ENCODE data around the gene CDK15. TPM values are rescaled to one million over a fixed set of nuclear protein-coding genes. Genes with fewer than 3 reads are reported as not detected.
"Not testable (repeated sequence)": the region's sequence is repeated elsewhere in the genome, so short reads cannot be mapped to it uniquely, and the experiment has no call there.

Gene CDK15
- under 1 TPM in 3 of 6 donors, not detected in 3; 0.09 to 0.35 (median 0.31) TPM for total RNA-seq
- under 1 TPM; 0.11 to 0.12 TPM for polyA plus RNA-seq

- 61 to 69% methylated on average over 10 of the region's 10 CpGs for WGBS, 2 donors
- peak in 3 of 4 donors; percentile 22 to 49 (median 36) for ATAC-seq
- peaks cover 0 to 4% (median 0%) of the 10 kb centered on the region in 4 donors for H3K27me3 ChIP-seq
- no peaks in the 10 kb centered on the region for H3K36me3 ChIP-seq
- no peak for DNase-seq
- no peak within 1 kb of the TSS for H3K27ac ChIP-seq
- H3K9me3 ChIP-seq, result no peaks in the 10 kb centered on the region
- FAIRE-seq, result no peak
- H3K4me3 ChIP-seq, result no peak within 1 kb of the TSS
- TF ChIP-seq CTCF (IDR thresholded peaks at IDR 0.05), result no peak
- intact Hi-C loops (cut with DNase I), result no loop called here
- no peaks in the 10 kb centered on the region for H3K4me1 ChIP-seq
These were observed at the start of gene CDK15 for GRCh38 chr2:201806442-201807170. CDK15 (plus strand) TSS chr2:201806537; CDS start chr2:201806665, 128 bp downstream.

DNA sequence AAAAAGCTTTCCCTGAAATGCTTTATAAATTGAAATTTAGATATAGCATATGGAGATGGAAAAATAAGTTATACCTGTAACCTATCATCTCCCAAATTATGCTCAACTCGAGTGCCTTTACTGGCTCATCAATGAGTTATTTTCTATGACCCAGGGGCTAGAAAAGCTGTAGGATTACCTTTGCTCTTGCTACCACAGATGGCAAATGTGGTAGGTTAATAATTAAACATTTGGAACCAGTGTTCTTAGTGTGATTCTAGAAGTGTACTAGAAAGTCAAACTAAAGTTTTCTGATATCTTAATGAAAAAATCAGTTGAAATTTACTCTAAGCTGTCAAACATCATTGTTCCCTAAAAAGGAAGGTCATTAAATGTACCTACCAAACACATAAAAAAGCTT, 48.1 kb upstream of the CDK15 start:
- intact Hi-C loops (cut with DNase I), result no loop called here
- Histone ChIP-seq H3K27ac (no peak overlapping the region), H3K4me1 (peaks cover 0 to 14% (median 4%) of the 10 kb centered on the region in 3 donors), H3K9me3 (no peaks in the 10 kb centered on the region), H3K4me3 (no peak overlapping the region), H3K36me3 (peaks cover 0 to 7% (median 3%) of the 10 kb centered on the region in 3 donors), H3K27me3 (no peaks in the 10 kb centered on the region)
- 0 to 1% methylated on average over 1 of the region's 1 CpG for WGBS, 2 donors
- TF ChIP-seq CTCF (IDR thresholded peaks at IDR 0.05), result no peak
- peak in 3 of 4 donors; percentile 59 to 88 (median 79) for ATAC-seq
- no peak for FAIRE-seq
- no peak for DNase-seq

DNA sequence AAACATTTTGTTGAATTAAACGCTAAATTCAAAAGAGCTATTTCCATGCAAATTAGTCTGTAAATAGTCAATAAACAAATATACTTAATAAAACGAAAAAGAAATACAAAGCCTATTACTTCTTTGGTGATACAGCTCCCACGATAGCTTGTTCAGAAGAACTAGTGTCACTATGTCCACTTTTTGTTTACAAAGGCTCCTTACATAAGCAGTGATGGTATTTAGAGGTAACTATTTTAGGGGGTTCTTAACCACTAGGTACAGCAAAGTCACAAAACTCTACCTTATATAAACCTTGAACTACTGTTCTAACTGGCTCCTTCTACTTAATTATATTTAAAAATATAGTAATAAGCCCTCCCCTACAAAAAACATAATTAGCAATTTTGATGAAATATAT, 47.5 kb upstream of the CDK15 start:
- ATAC-seq, result peak in 1 of 4 donors; percentile 33
- 32 to 35% methylated on average over 3 of the region's 3 CpGs for WGBS, 2 donors
- no peak for TF ChIP-seq CTCF (IDR thresholded peaks at IDR 0.05)

DNA sequence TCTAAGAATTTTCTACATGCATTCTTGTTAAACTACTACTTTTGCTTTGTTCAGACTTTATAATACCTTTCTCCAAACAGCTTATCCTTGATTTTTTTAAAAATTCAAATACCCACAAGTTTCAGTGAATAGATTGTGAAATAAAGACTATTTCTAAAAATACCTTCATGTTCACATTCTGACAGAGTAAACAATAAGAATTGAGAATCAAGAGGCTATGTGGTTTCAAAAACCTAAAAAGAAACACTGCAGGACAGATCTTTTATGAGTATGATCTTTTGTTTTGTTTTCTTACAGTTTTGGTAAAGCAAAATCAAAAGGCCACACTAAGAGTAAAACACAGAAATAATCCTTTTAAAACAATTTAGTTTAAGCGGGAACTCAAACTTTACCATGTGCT, 46.8 kb upstream of the CDK15 start:
- DNase-seq, result no peak
- WGBS, 2 donors, result 93 to 100% methylated on average over 1 of the region's 1 CpG
- Histone ChIP-seq H3K36me3 (peaks cover 0 to 7% (median 3%) of the 10 kb centered on the region in 3 donors), H3K4me3 (no peak overlapping the region), H3K27me3 (no peaks in the 10 kb centered on the region), H3K4me1 (peaks cover 0 to 14% (median 4%) of the 10 kb centered on the region in 3 donors), H3K27ac (no peak overlapping the region), H3K9me3 (no peaks in the 10 kb centered on the region)
- intact Hi-C loops (cut with DNase I), result no loop called here
- ATAC-seq, result no peak
- TF ChIP-seq CTCF (IDR thresholded peaks at IDR 0.05), result no peak
- FAIRE-seq, result peak; percentile 32

More for the DNA sequence above, 47.5 kb upstream of the CDK15 start:
- FAIRE-seq (no peak), DNase-seq (no peak)
- intact Hi-C loops (cut with DNase I), result no loop called here
- no peaks in the 10 kb centered on the region for H3K27me3 ChIP-seq
- peaks cover 0 to 14% (median 4%) of the 10 kb centered on the region in 3 donors for H3K4me1 ChIP-seq
- peaks cover 0 to 7% (median 3%) of the 10 kb centered on the region in 3 donors for H3K36me3 ChIP-seq
- no peaks in the 10 kb centered on the region for H3K9me3 ChIP-seq
- H3K4me3 ChIP-seq, result no peak overlapping the region
- no peak overlapping the region for H3K27ac ChIP-seq

- ATAC-seq, result no peak
- no peak for DNase-seq
- Histone ChIP-seq H3K27me3 (no peaks in the 10 kb centered on the region), H3K4me3 (no peak overlapping the region), H3K36me3 (peaks cover 0 to 12% (median 3%) of the 10 kb centered on the region in 3 donors), H3K4me1 (peaks cover 0 to 14% (median 4%) of the 10 kb centered on the region in 3 donors), H3K9me3 (no peaks in the 10 kb centered on the region), H3K27ac (no peak overlapping the region)
- no peak for FAIRE-seq
- intact Hi-C loops (cut with DNase I), result no loop called here
- no peak for TF ChIP-seq CTCF (IDR thresholded peaks at IDR 0.05)
- 87 to 92% methylated on average over 4 of the region's 4 CpGs for WGBS, 2 donors
These were observed 45.2 kb upstream of the CDK15 start for GRCh38 chr2:201761101-201761500.

- DNase-seq; intact Hi-C loops (cut with DNase I); ATAC-seq; FAIRE-seq; H3K4me3 ChIP-seq; H3K4me1 ChIP-seq; H3K27ac ChIP-seq; H3K9me3 ChIP-seq; H3K27me3 ChIP-seq: not testable (repeated sequence)
- peaks cover 0 to 12% (median 3%) of the 10 kb centered on the region in 3 donors for H3K36me3 ChIP-seq
- WGBS, 2 donors, result 96 to 97% methylated on average over 7 of the region's 7 CpGs
These were observed 41.9 kb upstream of the CDK15 start for GRCh38 chr2:201764469-201764868.
